Gastroesophageal sphincter (tissue), 3 donors: ENCODE measurements around the gene ATP12A.

Experiments
- CTCF ChIP-seq, 4 experiments: fragments of 200-600 bp in 2 of 4; fragments of 450-650 bp in 2 of 4; sonication (generic) in 1 of 4; IDR thresholded peaks; one replicate each; pipeline ENCODE4 v1.5.1; 2017 to 2019; ENCODE audit warnings: antibody characterized with exemption in 4 of 4, mild to moderate bottlenecking in 2 of 4, moderate library complexity in 2 of 4
- EP300 ChIP-seq: sonication (generic); formaldehyde crosslinking; IDR thresholded peaks from one replicate; pipeline ENCODE4 v1.6.1; 2017; ENCODE audit warnings: antibody characterized with exemption, mild to moderate bottlenecking
- POLR2A ChIP-seq, 2 donors: fragments of 450-650 bp; IDR thresholded peaks; one replicate each; pipeline ENCODE4 v1.6.1; 2017; ENCODE audit warnings: antibody characterized with exemption in 2 of 2, mild to moderate bottlenecking in 2 of 2, moderate library complexity in 1 of 2
- POLR2AphosphoS5 ChIP-seq: sonication (generic); formaldehyde crosslinking; IDR thresholded peaks from one replicate; pipeline ENCODE4 v1.6.1; 2017; ENCODE audit warnings: antibody characterized with exemption

DNA sequence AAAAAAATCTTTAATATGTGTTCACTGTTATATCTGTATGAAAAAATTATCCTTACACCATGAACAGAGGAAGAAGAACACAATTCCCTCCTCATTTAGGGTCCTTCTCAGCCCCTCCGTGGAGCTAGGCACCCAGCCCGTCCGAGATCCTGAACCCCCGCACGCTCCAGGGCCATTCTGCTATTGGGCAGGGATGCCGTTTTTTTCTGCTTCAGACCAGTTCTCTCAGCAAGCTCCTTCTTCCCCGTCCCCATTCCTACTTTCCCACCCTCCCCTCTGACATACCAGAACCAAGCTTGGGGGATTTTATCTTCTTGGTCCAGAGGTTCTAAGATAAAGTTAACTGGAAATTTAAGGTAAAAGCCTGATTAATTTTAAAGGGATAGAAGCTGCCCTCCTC, 36.2 kb downstream of the ATP12A start:
- TF ChIP-seq CTCF (IDR thresholded peaks at IDR 0.05) (no peak), POLR2A (IDR thresholded peaks at IDR 0.05) (no peak), POLR2AphosphoS5 (no peak), EP300 (no peak)
